Aorta (tissue), 5 donors: ENCODE measurements around the gene VWA2. TPM values are rescaled to one million over a fixed set of nuclear protein-coding genes. Genes with fewer than 3 reads are reported as not detected.
A peak's percentile ranks its signal among the peaks of the same experiment; 100 is the strongest.

Experiments used
- ATAC-seq: fragments of 200-7000 bp; cut with Tn5 transposase; one replicate; pipeline ENCODE4 v1.9.1; 2022; ENCODE audit warnings: moderate library complexity; ENCODE audit not compliant: low FRiP score
- DNase-seq, 2 donors: peaks; one replicate each; pipeline ENCODE4 v3.0.0-alpha.2; 2020
- H3K27ac ChIP-seq, 2 donors: one replicate each; pipeline ENCODE4 v1.5.1; 2013; ENCODE audit warnings: low read length in 2 of 2, mild to moderate bottlenecking in 2 of 2, moderate library complexity in 2 of 2, control low read depth in 1 of 2, inconsistent platforms in 1 of 2, low read depth in 1 of 2
- H3K27me3 ChIP-seq, 2 donors: one replicate each; pipeline ENCODE4 v1.6.1; 2013; ENCODE audit warnings: control low read depth in 1 of 2, low read length in 1 of 2, mild to moderate bottlenecking in 1 of 2, moderate library complexity in 1 of 2; ENCODE audit not compliant: insufficient read depth in 2 of 2, control insufficient read depth in 1 of 2
- H3K36me3 ChIP-seq, 2 donors: one replicate each; pipeline ENCODE4 v1.6.1; 2013; ENCODE audit warnings: control low read depth in 1 of 2, low read length in 1 of 2, mild to moderate bottlenecking in 1 of 2; ENCODE audit not compliant: insufficient read depth in 2 of 2, control insufficient read depth in 1 of 2
- H3K4me1 ChIP-seq, 2 donors: one replicate each; pipeline ENCODE4 v1.6.1; 2013; ENCODE audit warnings: low read length in 2 of 2, control low read depth in 1 of 2, mild to moderate bottlenecking in 1 of 2, moderate library complexity in 1 of 2; ENCODE audit not compliant: insufficient read depth in 2 of 2, control insufficient read depth in 1 of 2
- H3K4me3 ChIP-seq, 2 donors: one replicate each; pipeline ENCODE4 v1.5.1; 2013; ENCODE audit warnings: low read length in 2 of 2, control low read depth in 1 of 2, mild to moderate bottlenecking in 1 of 2
- H3K9me3 ChIP-seq: one replicate; pipeline ENCODE4 v1.6.1; 2013; ENCODE audit warnings: mild to moderate bottlenecking, low read length; ENCODE audit not compliant: control insufficient read depth
- WGBS, 2 donors: extraction: QIAGEN DNeasy Blood & Tissue Kit; methylation state at CpG; one replicate each; pipeline ENCODE4 v1.1.7; 2013; 5-methylcytosine and 5-hydroxymethylcytosine counted together
- intact Hi-C, 2 donors: fragments of 100-400 bp; cut with DNase I; formaldehyde crosslinking; loops; one replicate each; pipeline versions ENCODE4 v1.14.2 to v1.15.0; 2022
- polyA plus RNA-seq, 2 donors: library from polyadenylated mRNA; stranded (reverse); fragments of 200-250 nt; gene quantifications; one replicate each; pipeline ENCODE4 v1.2.3, GENCODE V29; 2013
- total RNA-seq, 2 donors: library from RNA; stranded (reverse); fragmentation: NEBNext Ultra II Directional; extraction: Animal tissue kit (Norgen Biotek cat#: 25700); gene quantifications; one replicate each; pipeline ENCODE4 v1.2.1, GENCODE V29; 2021
- donor health status: healthy with polysubstance abuse.
- donor health status: Bipolar disorder and iron deficiency.
- donor health status: DM: no; HTN: no; CAD: no.
- donor health status: DM: no; HTN: no; CAD: no.
- donor health status: DM: yes; HTN: yes; CAD: no.

The VWA2 gene
- total and polyA plus RNA-seq, 4 donors = 0.13 to 0.45 TPM; not detected in 2

DNA sequence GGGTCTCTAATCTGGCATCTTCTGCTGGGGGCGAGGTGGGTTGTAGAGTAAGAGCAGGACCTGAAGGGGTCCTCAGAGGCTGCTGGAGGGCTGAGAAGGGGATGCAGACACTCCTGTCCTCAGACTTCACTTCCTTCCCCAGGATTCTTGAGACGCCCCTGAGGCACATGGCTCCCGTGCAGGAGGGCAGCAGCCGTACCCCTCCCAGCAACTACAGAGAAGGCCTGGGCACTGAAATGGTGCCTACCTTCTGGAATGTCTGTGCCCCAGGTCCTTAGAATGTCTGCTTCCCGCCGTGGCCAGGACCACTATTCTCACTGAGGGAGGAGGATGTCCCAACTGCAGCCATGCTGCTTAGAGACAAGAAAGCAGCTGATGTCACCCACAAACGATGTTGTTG is 52.0 kb downstream of the VWA2 start:
- 92 to 95% methylated on average over 7 of the region's 7 CpGs for WGBS, 2 donors
- DNase-seq = peak in 1 of 2 donors; percentile 45
- intact Hi-C loops = no loop called here

DNA sequence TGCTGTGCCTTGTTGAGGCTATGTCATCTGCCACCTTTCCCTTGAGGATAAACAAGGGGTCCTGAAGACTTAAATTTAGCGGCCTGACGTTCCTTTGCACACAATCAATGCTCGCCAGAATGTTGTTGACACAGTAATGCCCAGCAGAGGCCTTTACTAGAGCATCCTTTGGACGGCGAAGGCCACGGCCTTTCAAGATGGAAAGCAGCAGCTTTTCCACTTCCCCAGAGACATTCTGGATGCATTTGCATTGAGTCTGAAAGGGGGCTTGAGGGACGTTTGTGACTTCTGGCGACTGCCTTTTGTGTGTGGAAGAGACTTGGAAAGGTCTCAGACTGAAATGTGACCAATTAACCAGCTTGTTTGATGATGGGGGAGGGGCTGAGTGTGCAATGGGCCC is 52.5 kb downstream of the VWA2 start:
- H3K27ac ChIP-seq = no peak overlapping the region
- intact Hi-C loops = no loop called here
- H3K4me3 ChIP-seq = no peak overlapping the region
- H3K9me3 ChIP-seq = peaks cover 1% of the 10 kb centered on the region
- no peak for ATAC-seq
- no peaks in the 10 kb centered on the region for H3K27me3 ChIP-seq
- no peak for DNase-seq
- H3K36me3 ChIP-seq = peaks cover 0 to 4% of the 10 kb centered on the region in 2 donors
- H3K4me1 ChIP-seq = no peaks in the 10 kb centered on the region
- 89 to 90% methylated on average over 8 of the region's 8 CpGs for WGBS, 2 donors

More for the DNA sequence above, 52.0 kb downstream of the VWA2 start:
- H3K27me3 ChIP-seq = no peaks in the 10 kb centered on the region
- no peak overlapping the region for H3K27ac ChIP-seq
- H3K4me3 ChIP-seq = no peak overlapping the region
- H3K9me3 ChIP-seq = peaks cover under 1% of the 10 kb centered on the region
- ATAC-seq = no peak
- H3K36me3 ChIP-seq = peaks cover 0 to 4% of the 10 kb centered on the region in 2 donors
- no peaks in the 10 kb centered on the region for H3K4me1 ChIP-seq

DNA sequence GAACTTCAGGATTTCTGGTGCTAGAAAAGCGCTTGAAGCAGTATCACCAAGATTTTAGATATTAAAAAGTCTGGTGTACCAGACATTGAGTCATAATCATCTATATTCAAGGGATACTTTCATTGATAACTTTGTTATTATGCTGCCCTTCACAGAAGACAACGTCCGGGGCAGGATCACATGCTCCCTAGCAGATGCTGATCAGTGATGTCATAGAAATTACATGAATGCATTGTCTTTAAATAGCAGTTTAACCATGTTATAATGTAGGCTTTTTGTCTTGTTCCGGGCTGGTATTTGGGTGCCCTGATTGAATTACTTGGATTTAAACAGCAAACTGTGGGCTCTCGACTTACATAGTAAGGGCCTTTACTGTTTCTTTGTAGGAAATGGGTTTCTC is 54.0 kb downstream of the VWA2 start:
- no peaks in the 10 kb centered on the region for H3K4me1 ChIP-seq
- WGBS, 2 donors = 93 to 94% methylated on average over 5 of the region's 5 CpGs
- intact Hi-C loops = no loop called here
- H3K27me3 ChIP-seq = no peaks in the 10 kb centered on the region
- DNase-seq (no peak), ATAC-seq (no peak)
- H3K36me3 ChIP-seq = peaks cover 0 to 8% of the 10 kb centered on the region in 2 donors
- no peak overlapping the region for H3K4me3 ChIP-seq
- peaks cover 1% of the 10 kb centered on the region for H3K9me3 ChIP-seq
- no peak overlapping the region for H3K27ac ChIP-seq

DNA sequence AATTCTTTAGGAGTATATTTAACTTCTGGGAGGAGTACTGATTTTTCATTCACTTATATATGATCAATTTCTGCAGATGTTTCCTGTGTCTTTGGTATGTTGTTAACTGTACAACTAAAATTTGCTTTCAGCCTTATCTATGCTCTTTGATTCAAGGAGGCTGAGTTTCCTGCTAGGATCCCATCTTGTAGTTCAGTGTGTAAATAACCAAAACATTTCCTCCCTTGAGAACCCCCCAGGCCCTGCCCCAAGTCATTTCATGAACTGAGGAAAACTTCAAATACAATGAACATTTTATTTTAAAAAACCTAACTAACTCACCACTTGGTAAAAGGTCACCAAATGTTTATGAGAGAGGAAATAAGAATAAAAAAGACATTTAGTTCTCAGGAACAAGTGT is 55.5 kb downstream of the VWA2 start:
- no peak overlapping the region for H3K4me3 ChIP-seq
- DNase-seq (no peak), ATAC-seq (no peak)
- H3K27ac ChIP-seq = no peak overlapping the region
- intact Hi-C loops = no loop called here
- H3K4me1 ChIP-seq = no peaks in the 10 kb centered on the region
- no peaks in the 10 kb centered on the region for H3K27me3 ChIP-seq
- peaks cover 1% of the 10 kb centered on the region for H3K9me3 ChIP-seq
- H3K36me3 ChIP-seq = peaks cover 0 to 8% of the 10 kb centered on the region in 2 donors

DNA sequence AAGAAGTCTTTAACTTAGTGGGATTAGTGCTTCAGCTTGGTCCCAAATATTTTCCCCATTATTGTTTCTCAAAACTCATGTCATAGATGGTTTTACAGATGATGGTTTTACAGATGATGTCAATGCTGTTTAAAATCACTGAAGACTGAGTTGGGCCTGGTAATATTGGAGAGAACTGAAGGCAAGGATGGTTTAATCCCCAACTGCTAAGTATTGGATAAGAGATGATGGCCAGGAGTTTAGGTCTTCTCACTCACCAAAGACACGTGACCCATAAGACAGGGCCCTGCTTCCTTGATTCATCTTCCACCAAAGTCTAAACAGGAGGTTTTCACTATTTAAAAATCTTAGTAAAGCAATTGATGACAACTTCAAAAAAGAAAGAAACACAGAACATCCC is 56.3 kb downstream of the VWA2 start:
- no peak overlapping the region for H3K4me3 ChIP-seq
- WGBS, 2 donors = 0% methylated on average over 1 of the region's 1 CpG
- H3K9me3 ChIP-seq = peaks cover 1% of the 10 kb centered on the region
- no peaks in the 10 kb centered on the region for H3K27me3 ChIP-seq
- ATAC-seq (no peak), DNase-seq (no peak)
- peaks cover 0 to 8% of the 10 kb centered on the region in 2 donors for H3K36me3 ChIP-seq
- intact Hi-C loops = no loop called here
- no peak overlapping the region for H3K27ac ChIP-seq
- no peaks in the 10 kb centered on the region for H3K4me1 ChIP-seq

DNA sequence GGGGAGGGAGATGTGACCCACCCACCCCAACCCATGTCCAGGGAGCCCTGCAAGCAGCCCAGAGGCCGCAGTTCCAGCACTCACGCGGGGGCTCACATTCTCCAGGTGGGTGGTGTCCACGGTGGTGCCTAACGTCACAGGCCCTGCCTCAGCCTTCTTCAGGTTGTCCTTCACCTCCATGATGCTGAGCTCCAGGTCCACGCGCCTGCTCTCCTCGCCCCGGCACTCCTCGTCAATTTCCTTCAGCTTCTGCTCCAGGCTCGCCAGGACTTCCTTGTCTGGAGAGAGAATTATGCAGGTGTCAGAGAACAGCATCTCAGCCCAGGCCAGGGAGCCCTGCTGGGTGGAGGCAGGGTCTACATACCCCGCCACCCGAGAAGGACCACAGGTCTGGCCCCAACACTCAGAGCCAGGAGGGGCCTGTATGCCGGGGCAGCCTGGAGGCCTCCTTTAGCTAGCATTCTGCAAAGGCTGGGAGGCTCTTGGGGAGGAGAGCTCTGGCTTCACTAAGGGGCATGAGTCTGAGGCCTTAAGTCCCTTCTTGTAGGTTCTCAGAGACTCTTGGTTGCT is 58.2 kb downstream of the VWA2 start:
- WGBS, 2 donors = 98% methylated on average over 14 of the region's 14 CpGs
- ATAC-seq (no peak), DNase-seq (peak in 1 of 2 donors; percentile 54)
- H3K4me1 ChIP-seq = no peaks in the 10 kb centered on the region
- H3K4me3 ChIP-seq = no peak overlapping the region
- no peaks in the 10 kb centered on the region for H3K27me3 ChIP-seq
- peaks cover 1% of the 10 kb centered on the region for H3K9me3 ChIP-seq
- intact Hi-C loops = no loop called here
- H3K36me3 ChIP-seq = peaks cover 0 to 8% of the 10 kb centered on the region in 2 donors
- H3K27ac ChIP-seq = no peak overlapping the region

DNA sequence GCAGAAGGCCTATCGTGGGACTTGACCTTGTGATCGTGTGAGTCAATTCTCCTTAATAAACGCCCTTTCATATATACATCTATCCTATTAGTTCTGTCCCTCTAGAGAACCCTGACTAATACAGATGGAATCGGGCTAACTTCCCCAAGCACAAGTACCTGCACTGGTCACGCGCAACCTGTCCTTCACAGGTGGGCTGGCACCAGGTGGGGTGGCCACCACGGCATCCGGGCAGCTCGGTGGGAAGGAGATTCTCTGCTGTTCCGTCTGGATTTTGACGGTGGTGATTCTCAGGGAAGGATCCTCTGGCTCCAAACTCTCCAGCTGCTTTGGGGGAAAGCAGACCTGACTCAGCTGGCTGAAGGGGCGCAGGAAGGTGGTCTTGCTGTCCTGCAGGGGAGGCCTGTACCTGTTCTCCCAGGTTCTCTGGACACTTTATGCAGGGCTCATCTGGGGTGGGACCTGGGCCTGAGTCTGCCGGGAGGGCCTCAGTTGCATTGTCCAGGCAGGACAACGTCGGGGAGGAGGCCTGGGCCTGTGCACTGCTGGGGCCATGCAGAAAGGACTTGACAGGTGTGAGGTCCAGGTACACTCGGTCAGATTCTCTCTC is 61.1 kb downstream of the VWA2 start:
- 96 to 97% methylated on average over 16 of the region's 16 CpGs for WGBS, 2 donors
- peaks cover 1% of the 10 kb centered on the region for H3K9me3 ChIP-seq
- no peak overlapping the region for H3K27ac ChIP-seq
- ATAC-seq = no peak
- peak in 1 of 2 donors; percentile 62 for DNase-seq
- no peak overlapping the region for H3K4me3 ChIP-seq
- no peaks in the 10 kb centered on the region for H3K4me1 ChIP-seq
- H3K27me3 ChIP-seq = no peaks in the 10 kb centered on the region
- intact Hi-C loops = loop anchor here in 1 of 2 donors (5.0 to 10.0 kb wide), 3 partner anchors 102 to 225 kb away; partner anchors contain the start of gene AFAP1L2
- peaks cover 0 to 8% of the 10 kb centered on the region in 2 donors for H3K36me3 ChIP-seq

DNA sequence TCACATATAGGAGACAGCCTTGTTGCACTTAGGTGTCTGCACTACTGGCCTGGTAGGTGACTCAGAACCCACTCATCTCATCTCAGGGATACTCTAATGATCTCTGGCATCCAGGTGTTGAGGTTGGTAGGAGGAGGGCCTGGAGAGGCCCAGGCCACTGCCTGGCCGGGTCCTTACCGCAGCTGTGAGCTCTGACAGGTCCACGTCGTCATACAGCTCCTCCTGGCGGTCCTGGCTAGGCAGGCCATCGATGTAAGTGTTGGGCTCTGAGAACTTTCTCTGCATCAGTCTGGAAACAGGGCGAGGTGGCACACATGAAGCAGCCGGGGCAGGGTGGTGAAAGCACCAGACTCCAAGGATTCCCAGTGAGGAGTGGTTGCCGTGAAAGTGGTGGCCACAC is 62.1 kb downstream of the VWA2 start:
- intact Hi-C loops = loop anchor here in 1 of 2 donors (5.0 to 10.0 kb wide), 3 partner anchors 101 to 224 kb away; partner anchors contain the start of gene AFAP1L2
- Histone ChIP-seq H3K27ac (no peak overlapping the region), H3K4me1 (no peaks in the 10 kb centered on the region), H3K36me3 (peaks cover 0 to 4% of the 10 kb centered on the region in 2 donors), H3K4me3 (no peak overlapping the region), H3K9me3 (no peaks in the 10 kb centered on the region), H3K27me3 (no peaks in the 10 kb centered on the region)
- DNase-seq (peak in 1 of 2 donors; percentile 42), ATAC-seq (no peak)
- 97 to 100% methylated on average over 9 of the region's 9 CpGs for WGBS, 2 donors
